GM18951 (cell line): ENCODE data around the gene CCR7.
"Not testable (repeated sequence)": the region's sequence is repeated elsewhere in the genome, so short reads cannot be mapped to it uniquely, and the experiment has no call there.

ENCODE experiments used
- POLR2A ChIP-seq: IDR thresholded peaks from 4 replicates; pipeline ENCODE4 v1.6.1; 2011; ENCODE audit warnings: mild to moderate bottlenecking; ENCODE audit not compliant: insufficient read length, insufficient read depth; ENCODE audit errors: extremely low read depth
- in situ Hi-C: fragments of 300-500 bp; cut with MboI; formaldehyde crosslinking; loops from one replicate; pipeline ENCODE4 v1.12.0; 2022; ENCODE audit warnings: low sequenced_read_pairs, mixed read lengths, inconsistent platforms; ENCODE audit not compliant: unreplicated experiment

Gene CCR7

GRCh38 chr17:40604327-40605080 is 39.2 kb upstream of the CCR7 start:
- in situ Hi-C loops = no loop called here
- no peak for TF ChIP-seq POLR2A

GRCh38 chr17:40602445-40603443 is 37.5 kb upstream of the CCR7 start:
- in situ Hi-C loops = no loop called here
- TF ChIP-seq POLR2A = no peak

DNA sequence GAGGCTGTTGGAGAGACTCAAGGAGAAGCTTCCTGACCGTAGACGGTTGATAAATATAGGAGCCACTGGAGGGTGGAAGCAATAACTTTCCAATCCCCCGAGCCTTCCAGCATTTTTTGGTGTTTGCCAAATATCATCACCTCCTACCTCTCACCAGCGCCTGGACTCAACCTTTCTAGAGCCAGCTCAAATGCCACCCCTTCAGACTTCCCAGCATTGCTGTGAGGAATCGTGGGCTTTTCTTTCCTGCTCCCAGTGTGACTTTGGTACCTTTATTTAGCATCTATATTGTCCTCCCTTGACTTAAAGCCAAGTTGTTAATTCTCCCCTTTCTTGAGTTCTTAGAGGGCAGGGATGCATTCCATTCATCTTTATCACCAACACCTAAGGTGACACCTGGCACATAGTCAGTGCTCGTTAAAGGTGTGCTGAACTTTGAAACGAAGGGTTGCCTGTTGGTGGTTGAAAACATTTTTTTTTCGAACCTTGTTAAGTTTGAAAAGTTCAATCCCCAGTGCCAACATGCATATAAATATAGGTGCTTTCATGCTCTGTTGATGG is 35.3 kb upstream of the CCR7 start:
- TF ChIP-seq POLR2A = no peak
- in situ Hi-C loops = no loop called here

GRCh38 chr17:40599468-40599763 is 34.1 kb upstream of the CCR7 start:
- no peak for TF ChIP-seq POLR2A

GRCh38 chr17:40598619-40599467 is 33.6 kb upstream of the CCR7 start:
- TF ChIP-seq POLR2A = no peak
- in situ Hi-C loops = no loop called here

More at GRCh38 chr17:40599468-40599763, 34.1 kb upstream of the CCR7 start:
- in situ Hi-C loops = no loop called here

DNA sequence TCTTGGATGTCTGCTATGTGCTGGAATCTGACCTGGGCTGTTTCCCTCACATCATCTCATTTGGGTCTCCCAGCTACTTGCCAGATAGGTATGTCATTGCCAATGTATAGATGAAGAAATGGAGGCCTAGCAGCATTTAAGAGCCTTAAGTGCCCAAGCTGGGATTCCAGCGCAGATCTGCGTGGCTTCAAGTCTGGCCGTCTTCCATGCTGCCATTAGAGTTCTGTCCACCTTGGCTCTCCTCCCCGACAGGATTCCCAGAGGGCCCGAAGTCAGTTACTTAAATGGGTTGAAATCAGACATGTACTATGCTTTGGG is 33.0 kb upstream of the CCR7 start:
- no peak for TF ChIP-seq POLR2A
- in situ Hi-C loops = no loop called here

GRCh38 chr17:40597556-40598300 is 32.5 kb upstream of the CCR7 start:
- TF ChIP-seq POLR2A = no peak
- in situ Hi-C loops = no loop called here

DNA sequence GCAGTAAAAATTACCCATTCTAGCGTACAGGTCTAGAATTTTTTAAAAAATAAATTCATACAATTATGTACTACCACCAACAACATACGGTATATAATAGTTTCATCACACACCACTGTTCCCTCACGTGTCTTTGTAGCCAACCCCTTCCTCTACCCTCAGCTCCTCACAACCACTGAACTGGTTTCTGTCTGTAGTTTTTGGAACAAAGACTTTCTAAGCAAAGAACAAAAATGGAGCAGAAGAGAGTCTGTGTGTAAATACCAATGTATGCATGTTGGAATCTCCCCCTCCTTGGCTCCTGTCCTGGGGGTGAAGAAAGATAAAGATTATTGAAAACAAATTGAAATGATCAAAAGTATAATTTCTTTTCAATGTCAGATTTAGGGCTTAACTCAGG is 31.9 kb upstream of the CCR7 start:
- TF ChIP-seq POLR2A = no peak

GRCh38 chr17:40596261-40596919 is 31.1 kb upstream of the CCR7 start:
- TF ChIP-seq POLR2A = no peak
- in situ Hi-C loops = no loop called here

More for the DNA sequence above, 31.9 kb upstream of the CCR7 start:
- in situ Hi-C loops = no loop called here

DNA sequence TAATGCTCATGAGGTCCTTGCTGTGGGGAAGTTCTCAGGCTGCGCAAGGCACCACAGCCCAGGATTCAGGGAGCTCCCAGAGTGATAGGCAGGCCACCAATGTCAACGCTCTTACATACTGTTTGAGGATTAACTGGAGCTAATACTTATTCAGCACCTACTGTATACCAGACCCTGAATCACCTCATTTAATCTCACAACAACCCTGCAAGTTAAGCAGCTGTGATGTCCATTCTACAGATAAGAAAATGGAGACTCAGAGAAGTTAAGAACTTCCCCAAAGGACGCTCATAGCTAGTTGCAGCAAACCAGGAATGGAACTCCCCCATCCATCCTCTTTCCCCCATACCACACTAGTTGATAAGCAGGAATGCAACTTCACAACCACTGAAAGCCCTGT is 25.5 kb upstream of the CCR7 start:
- in situ Hi-C loops = no loop called here

DNA sequence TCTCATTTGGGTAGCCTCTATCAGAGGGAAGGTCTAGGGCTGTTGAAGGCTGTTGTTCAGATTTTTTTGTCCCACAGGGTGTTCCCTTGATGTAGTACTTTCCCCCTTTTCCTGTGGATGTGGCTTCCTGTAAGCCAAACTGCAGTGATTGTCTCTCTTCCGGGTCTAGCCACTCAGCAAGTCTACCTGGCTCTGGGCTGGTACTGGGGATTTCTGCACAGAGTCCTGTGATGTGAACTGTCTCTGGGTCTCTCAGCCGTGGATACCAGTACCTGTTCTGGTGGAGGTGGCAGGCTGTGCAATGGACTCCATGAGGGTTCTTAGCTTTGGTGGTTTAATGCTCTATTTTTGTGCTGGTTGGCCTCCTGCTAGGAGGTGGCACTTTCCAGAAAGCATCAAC is 23.3 kb upstream of the CCR7 start:
- TF ChIP-seq POLR2A = no peak
- in situ Hi-C loops = no loop called here

More for the DNA sequence above, 25.5 kb upstream of the CCR7 start:
- no peak for TF ChIP-seq POLR2A

GRCh38 chr17:40586264-40586663 is 21.0 kb upstream of the CCR7 start:
- in situ Hi-C loops = not testable (repeated sequence)

DNA sequence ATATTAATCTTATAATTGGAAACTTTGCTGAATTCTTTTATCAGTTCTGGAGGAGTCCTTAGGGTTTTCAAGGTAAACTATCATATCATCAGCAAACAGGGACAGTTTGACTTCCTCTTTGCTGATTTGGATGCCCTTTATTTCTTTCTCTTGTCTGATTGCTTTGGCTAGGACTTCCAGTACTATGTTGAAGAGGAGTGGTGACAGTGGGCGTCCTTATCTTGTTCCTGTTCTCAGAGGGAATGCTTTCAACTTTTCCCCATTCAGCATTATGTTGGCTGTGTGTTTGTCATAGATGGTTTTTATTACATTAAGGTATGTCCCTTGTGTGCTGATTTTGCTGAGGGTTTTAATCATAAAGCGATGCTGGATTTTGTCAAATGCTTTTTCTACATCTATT is 19.7 kb upstream of the CCR7 start:
- in situ Hi-C loops = not testable (repeated sequence)
